ENCODE results near the gene ILF2.
"Not testable (repeated sequence)": the region's sequence is repeated elsewhere in the genome, so short reads cannot be mapped to it uniquely, and the experiment has no call there.

ILF2 gene

GRCh38 chr1:153649137-153649862 lies 21.5 kb downstream of the ILF2 start:
- DNase-seq (ENCODE audit: low read depth in 2 of 2, low spot score in 1 of 2), result no peak

GRCh38 chr1:153648000-153648643 lies 22.7 kb downstream of the ILF2 start:
- DNase-seq (ENCODE audit: low read depth in 2 of 2, low spot score in 1 of 2), result no peak

GRCh38 chr1:153647346-153647714 lies 23.5 kb downstream of the ILF2 start:
- DNase-seq (ENCODE audit: low read depth in 2 of 2, low spot score in 1 of 2), result no peak

- no peak for DNase-seq (ENCODE audit: low read depth in 2 of 2, low spot score in 1 of 2)
Measured at GRCh38 chr1:153646672-153647345, 24.0 kb downstream of the ILF2 start.

- no peak for DNase-seq (ENCODE audit: low read depth in 2 of 2, low spot score in 1 of 2)
Measured at GRCh38 chr1:153643816-153644215, 27.0 kb downstream of the ILF2 start.

GRCh38 chr1:153643100-153643499 lies 27.7 kb downstream of the ILF2 start:
- DNase-seq (ENCODE audit: low read depth in 2 of 2, low spot score in 1 of 2), result no peak

- DNase-seq (ENCODE audit: low read depth in 2 of 2, low spot score in 1 of 2), result no peak
Measured at GRCh38 chr1:153642161-153642560, 28.6 kb downstream of the ILF2 start.

- no peak for DNase-seq (ENCODE audit: low read depth in 2 of 2, low spot score in 1 of 2)
Measured at GRCh38 chr1:153640861-153641260, 29.9 kb downstream of the ILF2 start.

GRCh38 chr1:153640213-153640612 lies 30.6 kb downstream of the ILF2 start:
- DNase-seq (ENCODE audit: low read depth in 2 of 2, low spot score in 1 of 2), result not testable (repeated sequence)

GRCh38 chr1:153639280-153639679 lies 31.5 kb downstream of the ILF2 start:
- DNase-seq (ENCODE audit: low read depth in 2 of 2, low spot score in 1 of 2), result no peak

GRCh38 chr1:153638261-153638660 lies 32.5 kb downstream of the ILF2 start:
- DNase-seq (ENCODE audit: low read depth in 2 of 2, low spot score in 1 of 2), result no peak

GRCh38 chr1:153636312-153636711 lies 34.5 kb downstream of the ILF2 start:
- no peak for DNase-seq (ENCODE audit: low read depth in 2 of 2, low spot score in 1 of 2)

GRCh38 chr1:153635872-153636271 lies 34.9 kb downstream of the ILF2 start:
- no peak for DNase-seq (ENCODE audit: low read depth in 2 of 2, low spot score in 1 of 2)

GRCh38 chr1:153633754-153634665 lies 36.8 kb downstream of the ILF2 start, which contains the start of gene CHTOP:
Gene CHTOP (plus strand): TSS chr1:153634066. CDS start chr1:153636589, 2,523 bp downstream.
- DNase-seq (ENCODE audit: low read depth in 2 of 2, low spot score in 1 of 2), result peak; percentile 88 to 93

GRCh38 chr1:153633161-153633753 lies 37.5 kb downstream of the ILF2 start:
- no peak for DNase-seq (ENCODE audit: low read depth in 2 of 2, low spot score in 1 of 2)

GRCh38 chr1:153631047-153632022 lies 39.5 kb downstream of the ILF2 start:
- no peak for DNase-seq (ENCODE audit: low read depth in 2 of 2, low spot score in 1 of 2)

GRCh38 chr1:153630384-153630783 lies 40.4 kb downstream of the ILF2 start:
- DNase-seq (ENCODE audit: low read depth in 2 of 2, low spot score in 1 of 2), result no peak

- DNase-seq (ENCODE audit: low read depth in 2 of 2, low spot score in 1 of 2), result no peak
Measured at GRCh38 chr1:153629971-153630370, 40.8 kb downstream of the ILF2 start.

GRCh38 chr1:153629343-153629665 lies 41.5 kb downstream of the ILF2 start:
- no peak for DNase-seq (ENCODE audit: low read depth in 2 of 2, low spot score in 1 of 2)

All from stimulated activated CD8-positive, alpha-beta memory T cell treated with anti-CD3 and anti-CD28 coated beads, Interleukin-4, amount 100 ng/mL, for 1 hour (primary cell).